NT2/D1 (cell line): ENCODE results near the gene PHACTR1.

ENCODE experiments used
- SUZ12 ChIP-seq: IDR thresholded peaks from 2 replicates; pipeline ENCODE4 v1.6.1; 2011; ENCODE audit not compliant: insufficient read length, insufficient read depth; ENCODE audit errors: extremely low read depth
- YY1 ChIP-seq: IDR thresholded peaks from 2 replicates; pipeline ENCODE4 v1.6.1; 2011; ENCODE audit not compliant: insufficient read length, insufficient read depth
- ZNF274 ChIP-seq: IDR thresholded peaks from 2 replicates; pipeline ENCODE4 v1.6.1; 2011; ENCODE audit warnings: mild to moderate bottlenecking, low read depth, low read length

DNA sequence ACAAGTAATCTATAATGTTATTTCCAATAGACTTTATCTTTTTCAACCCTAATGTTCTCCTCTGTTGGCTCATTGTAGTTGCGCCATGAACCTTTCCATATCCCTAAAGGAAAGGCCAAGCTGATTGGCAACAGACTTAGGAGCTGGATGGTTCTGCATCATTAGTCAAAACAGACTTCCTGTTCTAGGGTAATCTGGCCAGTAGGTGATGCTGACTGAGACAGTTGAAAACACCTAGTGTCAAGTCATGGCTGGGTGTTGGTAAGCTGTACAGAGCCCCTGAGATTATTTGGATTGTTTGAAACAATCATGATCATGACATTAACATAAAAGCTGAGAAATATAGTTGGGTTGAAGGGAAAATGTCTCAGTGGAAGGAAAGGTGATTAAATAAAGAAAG lies 231.4 kb downstream of the PHACTR1 start:
- TF ChIP-seq SUZ12 (no peak), ZNF274 (no peak), YY1 (no peak)
